Ureter (tissue), 1 donor: ENCODE results near the gene CDC6. TPM values are rescaled to one million over a fixed set of nuclear protein-coding genes. Genes with fewer than 3 reads are reported as not detected.

Experiments used
- DNase-seq: peaks from one replicate; pipeline ENCODE4 v3.0.0-alpha.2; 2020; ENCODE audit warnings: low spot score
- total RNA-seq: library from RNA; stranded (reverse); gene quantifications from one replicate; pipeline ENCODE4 v1.2.4, GENCODE V29; 2023
- donor health status: DM: yes; HTN: yes; CAD: no.

The CDC6 gene
- total RNA-seq, 1 donor from 2014 or later, result 3.1 TPM

DNA sequence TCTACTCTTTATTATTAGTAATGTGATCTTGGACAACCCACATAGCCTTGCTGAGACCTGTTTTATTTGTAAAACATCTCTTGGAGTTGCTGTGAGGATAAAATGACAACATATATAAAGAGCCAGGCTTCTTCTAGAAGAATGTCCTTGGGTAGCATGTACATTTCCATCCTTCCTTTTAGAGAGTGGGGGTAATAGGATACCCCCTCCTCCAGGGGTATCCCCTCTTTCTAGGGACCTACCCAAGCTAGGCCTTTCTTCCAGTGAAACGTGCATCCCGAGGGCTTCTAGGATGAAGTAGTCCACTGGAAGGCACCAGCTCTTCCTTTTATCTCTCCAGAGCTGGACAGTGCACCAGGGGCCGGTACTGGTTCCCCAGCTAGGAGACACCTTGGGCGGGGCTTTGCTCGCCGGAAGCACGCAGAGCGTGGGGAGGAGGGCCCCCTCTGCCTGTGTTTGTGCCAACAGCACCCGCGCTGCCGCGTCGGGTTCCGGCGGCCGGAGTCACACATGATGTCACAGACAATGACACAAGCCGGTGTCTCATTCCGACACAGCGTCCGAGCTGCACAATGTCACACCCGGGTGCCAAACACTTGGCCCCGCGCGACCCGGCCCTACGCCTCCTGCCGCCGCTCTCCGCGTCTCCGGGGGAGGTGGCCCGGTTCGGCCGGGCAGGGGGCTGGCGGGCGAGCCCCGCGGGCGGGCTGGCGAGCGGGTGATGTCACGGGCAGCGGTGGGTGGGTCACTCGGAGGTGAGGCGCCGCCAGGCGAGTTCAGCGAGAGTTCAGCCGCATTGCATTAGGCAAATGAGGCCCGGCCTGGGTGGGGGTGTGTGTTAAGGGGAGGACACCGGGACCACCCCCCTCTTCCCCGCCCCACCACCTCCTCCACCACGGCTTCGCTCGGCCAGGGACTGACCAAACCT lies 53.5 kb downstream of the CDC6 start:
- peak; percentile 91 for DNase-seq

DNA sequence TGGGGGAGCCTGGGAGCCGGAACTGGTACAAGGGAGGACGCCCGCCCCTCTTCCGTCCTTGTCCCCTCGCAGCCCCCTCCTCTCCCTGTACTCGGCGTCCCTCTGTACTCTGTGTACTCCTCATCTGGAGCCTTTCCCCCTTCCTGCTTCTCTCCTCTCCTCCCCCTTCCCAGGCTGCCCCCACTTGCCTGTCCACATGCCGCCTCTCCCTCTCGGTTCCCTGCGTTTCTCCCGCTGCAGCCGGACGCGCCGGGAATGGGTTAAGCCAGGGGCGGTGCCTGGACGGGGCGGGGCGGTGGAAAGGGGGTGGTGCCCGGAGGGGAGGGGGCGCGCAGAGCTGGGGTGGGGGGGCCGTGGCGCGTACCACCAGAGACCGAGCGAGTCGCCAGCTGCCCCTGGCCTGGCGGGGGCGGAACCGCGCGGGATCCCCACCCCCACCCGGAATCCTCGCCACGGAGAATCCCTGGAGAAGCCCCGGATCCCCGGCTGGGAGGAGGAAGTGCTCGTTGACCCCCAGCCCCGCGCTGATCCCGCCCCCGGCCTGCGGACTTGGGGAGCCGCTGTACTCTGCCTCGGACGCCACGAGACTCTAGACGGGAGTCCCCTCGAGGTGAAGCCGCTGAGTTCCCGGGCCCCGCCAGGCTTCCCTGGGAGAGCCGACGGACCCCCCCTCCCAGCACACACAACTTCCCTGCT lies 54.3 kb downstream of the CDC6 start:
- DNase-seq, result peak; percentile 87

DNA sequence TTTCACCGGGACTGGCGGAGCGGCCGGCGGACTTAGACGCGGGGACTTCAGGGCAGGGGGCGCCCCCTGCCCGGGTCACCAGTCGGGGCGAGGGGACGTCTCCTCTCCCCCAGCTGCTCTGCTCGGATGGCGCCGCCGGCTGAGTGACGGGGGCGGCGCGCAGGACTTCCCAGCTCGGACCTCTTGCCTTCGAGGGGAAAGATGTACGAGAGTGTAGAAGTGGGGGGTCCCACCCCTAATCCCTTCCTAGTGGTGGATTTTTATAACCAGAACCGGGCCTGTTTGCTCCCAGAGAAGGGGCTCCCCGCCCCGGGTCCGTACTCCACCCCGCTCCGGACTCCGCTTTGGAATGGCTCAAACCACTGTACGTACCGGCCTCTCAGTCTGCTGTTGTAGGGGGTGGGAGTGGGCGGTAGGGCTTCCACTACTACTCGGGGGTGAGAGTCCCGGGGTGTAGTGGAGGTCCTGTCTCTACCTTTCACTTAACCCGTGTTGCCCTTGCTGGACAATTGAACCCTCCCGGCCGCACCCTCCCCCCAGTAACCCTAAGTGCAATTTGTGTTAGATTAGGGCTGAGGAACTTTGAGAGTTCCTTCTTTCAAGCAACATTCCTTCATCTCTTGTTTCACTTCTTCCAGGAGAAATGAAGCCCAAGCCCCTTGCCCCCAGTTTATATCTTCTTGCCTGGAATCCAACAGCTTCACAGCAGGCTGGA lies 55.0 kb downstream of the CDC6 start:
- DNase-seq, result no peak

DNA sequence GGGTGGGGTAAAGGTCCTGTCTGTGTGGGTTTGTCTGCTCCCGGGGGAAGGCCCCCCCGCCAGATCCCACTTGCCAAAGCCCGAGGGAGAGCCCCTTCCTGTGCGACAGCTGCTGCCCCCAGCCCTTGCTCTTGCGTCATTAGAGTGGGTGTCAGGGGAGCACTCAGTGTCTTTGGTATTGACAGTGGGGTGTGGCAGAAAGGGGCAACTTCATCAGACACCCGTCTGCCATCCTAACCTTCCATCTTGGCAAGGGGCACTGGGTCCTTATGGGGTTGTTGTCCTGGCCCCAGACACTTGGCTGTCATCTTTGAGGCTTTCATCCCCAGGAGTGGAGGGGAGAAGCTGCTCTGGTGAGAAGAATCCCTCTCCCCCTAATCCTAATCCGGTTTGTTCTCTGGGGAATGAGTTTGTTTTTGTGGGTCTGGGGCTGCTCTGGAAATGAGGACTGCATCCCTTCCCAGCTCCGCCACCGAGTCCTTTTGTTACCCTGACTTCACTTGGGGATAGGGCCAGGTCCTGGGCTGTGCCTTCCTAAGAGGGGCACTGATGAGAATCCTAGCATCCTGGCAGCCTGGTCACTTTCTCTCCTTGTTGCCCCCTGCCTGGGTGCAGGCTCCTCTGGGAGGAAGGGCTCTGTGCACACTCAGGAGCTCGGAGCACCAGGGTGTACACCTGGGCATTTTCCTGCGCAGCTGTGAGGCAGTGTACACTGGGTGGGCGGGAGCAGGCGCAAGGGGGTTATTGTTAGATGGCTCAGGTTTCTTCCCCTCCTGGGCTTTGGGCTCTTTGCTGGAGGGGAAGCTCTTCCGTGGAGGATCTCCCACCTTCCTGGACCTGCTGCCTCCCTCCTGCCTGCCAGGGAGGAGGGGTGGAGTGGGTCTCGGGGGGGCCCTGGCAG lies 55.8 kb downstream of the CDC6 start:
- DNase-seq, result no peak

DNA sequence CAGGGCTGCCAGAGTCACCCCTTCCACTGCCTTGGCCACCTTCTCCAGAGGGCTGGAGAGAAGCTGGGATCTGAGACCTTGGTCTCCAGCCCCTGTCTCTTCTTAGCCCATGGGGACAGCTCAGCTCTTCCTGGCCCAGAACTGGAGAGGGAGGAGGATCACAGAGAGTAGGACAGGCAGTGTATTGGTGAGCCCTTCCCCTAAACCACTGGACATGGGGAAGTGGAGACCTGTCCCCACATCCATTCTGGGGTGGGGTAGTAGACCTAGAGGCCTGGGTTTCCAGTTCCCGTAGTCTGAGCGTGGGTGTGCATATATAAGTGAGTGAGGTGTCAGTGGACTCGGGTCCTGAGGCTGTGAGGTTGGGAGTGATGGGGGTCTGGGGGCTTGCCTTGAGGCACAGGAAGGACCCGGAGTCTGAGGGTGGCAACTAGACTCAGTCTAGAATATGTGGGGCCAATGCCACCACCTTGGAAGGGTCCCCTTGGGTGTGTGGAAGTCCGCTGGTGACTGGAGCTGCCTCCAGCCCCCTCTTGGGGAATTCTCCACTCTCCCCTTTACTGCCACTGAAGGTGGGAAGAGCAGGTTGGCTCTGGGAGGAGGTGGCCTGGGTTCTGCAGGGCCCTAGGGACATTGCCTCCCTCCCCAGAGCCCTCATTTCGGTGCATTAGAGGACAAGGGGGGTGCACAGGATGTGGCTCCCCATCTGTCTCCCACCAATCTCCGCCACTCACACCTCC lies 56.9 kb downstream of the CDC6 start:
- DNase-seq, result no peak

DNA sequence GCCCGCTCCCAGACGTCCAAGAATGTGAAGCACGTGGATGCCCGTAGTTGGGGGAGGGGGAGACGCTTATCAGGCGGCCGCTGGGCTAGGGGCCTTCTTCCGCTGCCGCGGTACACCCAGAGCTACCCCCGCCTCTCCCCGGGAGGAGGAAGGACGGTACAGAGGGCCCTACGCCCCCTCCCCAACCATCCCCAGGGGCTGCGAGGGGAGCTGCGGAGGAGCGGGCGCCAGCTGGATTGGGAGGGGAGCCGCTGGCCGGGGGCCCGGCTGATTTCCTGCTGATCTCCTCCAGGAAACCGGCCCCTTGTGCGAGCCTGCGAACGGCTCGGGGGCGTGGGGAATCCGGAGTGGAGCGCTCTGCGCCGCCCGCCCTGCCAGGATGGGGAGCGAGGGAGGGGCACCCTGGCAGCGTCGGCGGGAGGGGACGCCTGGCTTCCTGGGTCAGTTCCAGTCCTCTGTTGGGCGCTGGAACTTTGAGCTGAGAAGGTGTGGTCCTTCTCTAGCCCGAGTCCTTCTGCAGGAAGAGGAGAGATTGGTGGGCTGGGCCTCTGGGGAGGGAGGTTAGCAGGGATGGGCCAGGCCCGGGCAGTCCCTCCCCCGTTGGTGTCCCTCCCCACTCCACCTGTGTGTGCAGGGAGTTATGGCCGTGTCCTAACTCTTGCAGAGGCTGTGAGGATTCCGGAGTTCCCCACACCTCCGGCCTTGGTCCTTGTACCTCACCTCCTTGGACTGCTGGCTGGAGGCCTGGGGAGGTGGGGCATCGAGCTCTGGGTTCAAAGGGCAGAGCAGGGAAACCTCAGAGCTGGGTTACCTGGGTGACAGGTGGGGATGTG lies 57.7 kb downstream of the CDC6 start:
- peak; percentile 84 for DNase-seq

DNA sequence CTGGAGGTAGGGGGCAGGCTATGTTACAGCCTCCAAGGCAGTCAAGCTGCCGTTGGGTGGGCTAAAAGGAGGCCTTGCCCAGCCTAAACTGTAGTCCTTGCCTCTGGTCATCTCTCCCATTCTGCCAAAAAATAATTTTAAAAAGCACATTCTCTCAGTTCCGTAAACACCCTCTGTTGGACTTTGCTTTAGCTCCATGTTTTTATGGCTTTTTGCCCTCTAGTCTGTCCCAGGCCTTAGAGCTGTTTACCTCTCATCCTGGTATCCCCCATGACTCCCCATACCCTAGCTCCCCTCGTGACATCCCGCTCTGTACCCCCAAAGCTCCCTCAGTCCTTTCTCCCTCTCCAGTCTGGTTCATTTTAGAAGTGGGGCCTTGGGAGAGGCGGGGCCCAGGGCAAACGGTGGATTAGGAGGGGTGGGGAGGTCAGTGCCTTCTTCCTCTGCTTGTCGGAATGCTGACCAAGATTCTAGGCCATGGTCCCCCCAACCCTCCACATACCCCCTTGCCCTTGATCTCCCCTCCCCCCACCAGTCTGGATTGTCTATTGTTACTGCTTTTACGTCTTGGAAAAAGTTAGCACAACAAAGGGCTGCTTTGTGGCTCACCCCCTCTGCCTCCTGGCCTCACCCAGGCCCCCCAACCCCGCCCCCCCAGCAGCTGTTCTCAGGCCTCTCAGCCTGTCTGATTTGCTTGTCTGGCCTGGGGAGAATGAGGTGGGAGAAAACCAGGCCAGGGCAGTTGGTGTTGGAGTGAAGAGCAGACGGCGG lies 58.5 kb downstream of the CDC6 start:
- no peak for DNase-seq

DNA sequence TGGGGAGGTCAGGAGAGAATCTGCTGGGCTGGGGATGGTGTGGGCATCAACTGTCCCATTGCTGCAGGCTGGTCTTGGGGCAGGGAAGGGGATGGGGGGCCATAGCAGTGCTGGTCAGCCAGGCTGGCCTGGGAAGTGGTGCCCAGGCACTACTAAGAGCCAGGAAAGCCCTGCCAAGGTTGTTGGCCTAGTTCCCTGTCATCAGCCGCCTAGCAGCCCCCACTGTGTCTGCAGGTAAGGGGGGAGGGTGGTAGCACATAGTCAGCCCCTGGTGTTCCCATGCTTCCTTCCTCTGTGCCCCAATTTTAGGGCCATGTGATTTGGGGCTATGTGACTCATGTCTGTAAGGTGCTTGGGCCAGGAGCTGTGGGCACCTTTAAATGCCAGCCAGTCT lies 59.1 kb downstream of the CDC6 start:
- no peak for DNase-seq

DNA sequence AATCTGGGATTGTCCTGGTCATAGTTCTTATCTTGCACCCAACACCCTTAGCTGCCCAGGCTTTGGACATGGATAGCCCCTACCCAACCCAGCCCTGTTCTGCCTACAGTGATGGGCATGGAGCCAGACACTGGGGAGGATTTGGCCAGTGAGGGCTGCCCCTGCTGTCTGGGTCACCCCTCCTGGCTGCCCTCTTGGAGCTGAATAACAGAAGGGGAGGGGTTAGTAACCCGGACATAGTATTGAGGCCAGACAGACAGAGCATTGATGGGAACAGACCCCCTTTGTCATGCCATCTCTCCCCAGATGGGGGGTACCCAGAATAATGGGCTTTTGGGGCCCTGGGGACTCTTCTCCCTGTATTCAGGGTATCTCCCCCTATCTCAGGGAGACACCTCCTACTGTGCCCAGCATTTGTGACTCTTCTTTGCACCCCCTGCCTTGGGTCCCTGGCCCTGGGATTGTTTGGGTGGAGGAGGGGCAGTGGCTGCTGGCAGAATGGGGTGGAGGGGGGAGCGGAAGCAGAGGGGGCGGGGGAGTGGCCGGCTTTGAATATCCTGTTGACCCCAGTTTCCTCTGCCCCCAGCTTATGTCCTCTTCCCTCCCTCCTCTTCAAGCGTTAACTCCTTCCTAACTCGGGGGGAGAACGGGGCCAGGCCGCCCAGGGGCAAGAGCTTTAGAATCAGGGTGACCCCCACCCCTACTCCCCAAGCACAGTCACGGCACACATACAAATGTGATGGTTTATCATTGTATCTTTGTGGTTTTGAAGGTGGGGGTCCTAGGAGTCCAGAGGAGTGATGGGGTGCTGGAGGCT lies 59.8 kb downstream of the CDC6 start:
- DNase-seq, result no peak

DNA sequence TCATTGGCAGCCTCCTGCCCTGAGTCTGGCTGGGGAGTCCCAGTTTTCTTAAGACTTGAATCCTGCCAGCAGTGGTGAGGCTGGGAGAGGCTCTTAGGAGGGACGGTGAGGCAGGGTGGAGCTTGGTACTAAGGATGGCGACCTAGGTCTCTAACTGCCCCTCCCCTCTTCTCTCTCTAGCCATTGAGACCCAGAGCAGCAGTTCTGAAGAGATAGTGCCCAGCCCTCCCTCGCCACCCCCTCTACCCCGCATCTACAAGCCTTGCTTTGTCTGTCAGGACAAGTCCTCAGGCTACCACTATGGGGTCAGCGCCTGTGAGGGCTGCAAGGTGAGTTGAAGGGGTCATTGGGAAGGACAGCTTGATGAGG lies 60.4 kb downstream of the CDC6 start:
- DNase-seq, result no peak

DNA sequence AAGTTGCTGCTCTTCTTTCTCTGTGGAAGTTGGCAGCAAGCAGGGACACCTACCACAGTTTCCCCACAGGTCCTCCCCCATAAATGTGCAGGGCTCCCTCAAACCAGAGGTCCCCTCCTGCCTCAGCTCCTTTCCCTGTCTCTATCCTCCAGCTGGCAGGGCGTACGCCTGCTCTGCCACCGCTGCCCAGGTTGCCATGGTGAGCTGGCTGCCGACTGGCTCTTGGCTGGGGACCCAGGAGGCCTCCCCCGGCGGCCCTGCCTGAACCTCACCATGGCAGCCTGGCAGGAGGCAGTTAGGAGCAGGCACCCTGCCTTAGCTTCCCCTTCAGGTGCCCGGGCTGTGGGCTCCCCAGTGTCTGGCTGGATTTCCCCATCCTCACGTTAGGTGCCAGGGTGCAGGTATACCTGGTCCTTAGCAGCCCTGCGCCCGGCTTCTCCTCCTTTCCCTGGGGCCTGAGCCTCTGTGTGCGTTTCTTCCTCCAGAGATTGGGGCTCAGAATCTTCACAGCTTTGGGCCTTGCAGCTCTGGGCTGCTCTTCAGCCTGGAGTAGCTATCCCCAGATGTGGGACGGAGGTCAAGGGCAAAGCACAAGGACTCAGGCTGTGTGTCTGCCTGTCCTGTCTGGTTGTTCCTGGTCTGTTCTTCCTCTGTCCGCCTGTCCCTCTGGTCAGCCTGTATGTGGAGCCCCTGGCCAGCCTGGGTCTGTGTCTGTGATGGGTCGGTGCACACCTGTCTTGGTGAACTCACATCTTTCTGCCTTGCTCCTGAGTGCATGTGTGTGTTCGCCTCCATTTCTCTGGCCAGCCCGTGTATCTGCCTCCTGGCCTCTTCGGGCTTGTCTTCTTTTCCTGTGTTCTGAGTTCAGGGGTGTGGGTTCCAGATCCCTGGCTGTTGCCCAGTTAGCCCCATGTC lies 61.1 kb downstream of the CDC6 start:
- DNase-seq, result no peak

DNA sequence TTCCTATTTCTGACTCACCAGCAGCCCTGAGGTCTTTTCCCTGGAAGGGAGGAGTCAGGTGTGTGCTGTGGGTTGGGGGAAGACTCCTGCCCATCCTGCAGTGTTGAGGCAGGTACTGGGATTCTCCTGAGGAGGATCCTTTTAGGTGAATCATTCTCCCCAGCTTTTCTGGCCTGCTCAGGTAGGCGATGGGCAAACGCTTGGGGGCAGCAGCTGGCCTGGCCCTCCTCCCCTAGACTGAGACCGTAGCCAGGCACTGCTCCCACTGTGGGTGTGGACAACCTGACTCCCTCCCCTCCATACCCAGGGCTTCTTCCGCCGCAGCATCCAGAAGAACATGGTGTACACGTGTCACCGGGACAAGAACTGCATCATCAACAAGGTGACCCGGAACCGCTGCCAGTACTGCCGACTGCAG lies 61.8 kb downstream of the CDC6 start:
- no peak for DNase-seq

DNA sequence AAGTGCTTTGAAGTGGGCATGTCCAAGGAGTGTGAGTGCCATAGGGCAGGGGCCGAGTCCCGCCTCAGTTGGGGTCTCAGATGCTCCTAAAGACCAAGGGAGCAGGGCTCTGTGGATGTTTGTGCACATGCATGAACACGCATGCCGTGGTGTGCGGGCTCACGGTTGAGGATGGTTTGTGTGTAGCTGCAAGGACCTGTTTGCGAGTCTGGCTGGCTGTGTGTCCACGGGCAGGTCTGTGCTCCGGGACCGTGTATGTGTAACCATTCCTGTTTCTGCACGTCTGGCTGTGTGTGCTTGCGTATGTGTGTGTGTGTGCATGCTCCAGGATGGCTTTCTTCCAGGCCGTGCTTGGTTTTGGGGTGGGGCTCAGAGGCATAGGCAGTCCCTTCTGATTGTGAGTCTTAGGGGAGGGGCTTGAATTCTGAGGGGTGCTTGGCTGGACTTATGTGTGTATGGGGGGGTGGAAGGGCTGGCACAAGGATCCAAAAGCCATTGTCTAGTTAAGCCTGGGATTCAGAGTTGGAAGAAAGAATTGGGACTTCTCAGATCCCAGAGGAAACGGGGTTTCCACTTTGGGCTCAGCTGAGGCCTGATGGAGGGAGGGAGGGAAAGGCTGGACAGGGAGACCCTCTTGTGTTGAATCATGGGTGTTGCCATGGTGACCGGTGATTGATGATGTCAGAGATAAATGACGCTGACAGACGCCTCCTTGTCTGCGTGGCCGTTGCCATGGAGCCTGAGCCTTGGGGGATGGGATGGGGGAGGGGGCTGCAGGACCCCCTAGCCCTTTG lies 62.4 kb downstream of the CDC6 start:
- DNase-seq, result no peak

DNA sequence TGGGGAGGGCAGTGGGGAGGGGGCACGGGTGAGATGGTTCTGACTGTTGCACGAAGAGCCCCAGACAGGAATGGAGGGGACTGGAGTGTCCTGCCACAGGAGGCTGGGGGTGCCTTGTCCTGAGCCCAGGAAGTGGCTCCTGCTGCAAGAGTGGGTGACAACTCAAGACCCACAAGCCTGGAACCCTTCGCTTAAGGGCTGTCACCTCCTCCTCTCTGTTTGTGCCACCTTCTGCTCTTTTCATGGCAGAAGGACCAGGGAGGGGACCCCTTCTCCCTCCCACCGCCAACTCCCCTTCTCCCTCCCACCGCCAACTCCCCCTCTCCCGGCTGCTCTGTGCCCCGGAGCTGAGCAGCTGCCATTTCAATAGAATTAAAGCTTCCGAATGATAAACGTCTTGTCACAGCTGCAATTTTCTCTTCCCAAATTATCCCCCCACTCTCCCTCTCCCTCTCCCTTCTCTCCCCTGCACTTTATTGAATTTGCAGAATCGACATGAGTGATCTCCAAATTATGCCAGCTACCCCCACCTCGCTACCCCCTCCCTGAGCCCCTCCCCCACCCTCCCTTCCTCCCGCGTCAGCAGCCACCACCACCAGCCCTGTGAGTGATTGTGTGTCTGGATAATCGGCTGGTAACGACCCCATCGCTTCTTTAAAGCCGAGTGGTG lies 63.1 kb downstream of the CDC6 start:
- no peak for DNase-seq

DNA sequence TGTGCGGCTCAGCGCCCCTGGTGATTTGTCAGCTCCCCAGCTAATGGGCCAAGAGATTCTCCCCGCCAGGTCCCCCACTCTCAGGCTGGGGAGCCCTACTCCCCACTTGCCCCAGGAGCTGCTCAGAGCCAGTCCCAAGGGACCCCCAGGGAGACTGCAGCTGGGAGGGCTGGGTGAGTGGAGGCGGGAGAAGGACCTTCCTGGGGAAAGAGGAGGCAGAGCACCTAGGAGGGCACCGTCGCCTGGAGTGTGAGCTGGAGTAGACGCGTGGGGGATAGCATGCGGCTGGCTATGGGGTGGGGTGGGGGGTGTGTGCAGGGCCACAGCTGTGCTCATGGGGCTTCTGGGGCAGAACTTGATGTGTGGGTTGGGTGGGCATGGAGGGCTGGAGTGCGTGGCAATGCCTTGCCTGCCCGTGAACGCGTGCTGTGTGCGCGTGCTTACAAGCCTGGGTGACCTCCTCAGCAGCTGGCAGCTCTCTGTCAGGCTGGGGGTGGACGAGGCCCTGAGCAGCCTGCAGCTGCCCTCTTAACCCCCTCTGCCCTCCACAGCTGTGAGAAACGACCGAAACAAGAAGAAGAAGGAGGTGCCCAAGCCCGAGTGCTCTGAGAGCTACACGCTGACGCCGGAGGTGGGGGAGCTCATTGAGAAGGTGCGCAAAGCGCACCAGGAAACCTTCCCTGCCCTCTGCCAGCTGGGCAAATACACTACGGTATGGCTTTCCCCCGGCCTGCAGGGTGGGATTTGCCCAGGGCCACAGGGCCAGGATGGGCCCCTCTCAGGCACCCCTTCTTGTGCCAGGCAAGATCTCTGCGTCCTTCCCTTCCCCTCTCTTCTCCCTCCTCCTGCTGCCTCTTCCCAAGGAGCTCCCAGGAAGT lies 63.9 kb downstream of the CDC6 start:
- DNase-seq, result no peak
